ENCODE data around the gene CDH4. TPM values are rescaled to one million over a fixed set of nuclear protein-coding genes. Genes with fewer than 3 reads are reported as not detected.

Gene CDH4
- total RNA-seq, 2 donors from 2014 or later: not detected

GRCh38 chr20:61643656-61644377 lies 391.8 kb downstream of the CDH4 start:
- no peaks in the 10 kb centered on the region for H3K36me3 ChIP-seq
- no peak overlapping the region for H3K27ac ChIP-seq
- peaks cover 4% of the 10 kb centered on the region for H3K9me3 ChIP-seq
- H3K4me3 ChIP-seq: no peak overlapping the region
- no peak for DNase-seq (ENCODE audit: low spot score)
- no peaks in the 10 kb centered on the region for H3K4me1 ChIP-seq (ENCODE audit: control insufficient read depth in 1 of 2, low read depth in 2 of 2)
- no peaks in the 10 kb centered on the region for H3K27me3 ChIP-seq (replicated peaks; ENCODE audit: insufficient read depth)
- no peak for ATAC-seq (ENCODE audit: insufficient number of reproducible peaks, low FRiP score, low read depth)
- TF ChIP-seq CTCF (IDR thresholded peaks at IDR 0.05): no peak

- ATAC-seq (ENCODE audit: insufficient number of reproducible peaks, low FRiP score, low read depth) (no peak), DNase-seq (ENCODE audit: low spot score) (no peak)
- Histone ChIP-seq H3K4me3 (no peak overlapping the region), H3K27me3 (replicated peaks; ENCODE audit: insufficient read depth) (no peaks in the 10 kb centered on the region), H3K27ac (no peak overlapping the region), H3K4me1 (ENCODE audit: control insufficient read depth in 1 of 2, low read depth in 2 of 2) (no peaks in the 10 kb centered on the region), H3K36me3 (no peaks in the 10 kb centered on the region), H3K9me3 (peaks cover 4% of the 10 kb centered on the region)
- no peak for TF ChIP-seq CTCF (IDR thresholded peaks at IDR 0.05)
These were observed 392.5 kb downstream of the CDH4 start for GRCh38 chr20:61644378-61645076.

- Histone ChIP-seq H3K4me3 (no peak overlapping the region), H3K9me3 (peaks cover 4% of the 10 kb centered on the region), H3K36me3 (no peaks in the 10 kb centered on the region), H3K27ac (no peak overlapping the region), H3K27me3 (replicated peaks; ENCODE audit: insufficient read depth) (no peaks in the 10 kb centered on the region), H3K4me1 (ENCODE audit: control insufficient read depth in 1 of 2, low read depth in 2 of 2) (no peaks in the 10 kb centered on the region)
- no peak for ATAC-seq (ENCODE audit: insufficient number of reproducible peaks, low FRiP score, low read depth)
- no peak for DNase-seq (ENCODE audit: low spot score)
- TF ChIP-seq CTCF (IDR thresholded peaks at IDR 0.05): no peak
These were observed 393.7 kb downstream of the CDH4 start for GRCh38 chr20:61645732-61646131.

GRCh38 chr20:61646453-61646852 lies 394.4 kb downstream of the CDH4 start:
- ATAC-seq (ENCODE audit: insufficient number of reproducible peaks, low FRiP score, low read depth): no peak
- no peaks in the 10 kb centered on the region for H3K4me1 ChIP-seq (ENCODE audit: control insufficient read depth in 1 of 2, low read depth in 2 of 2)
- H3K4me3 ChIP-seq: no peak overlapping the region
- TF ChIP-seq CTCF (IDR thresholded peaks at IDR 0.05): no peak
- no peak for DNase-seq (ENCODE audit: low spot score)
- peaks cover 4% of the 10 kb centered on the region for H3K9me3 ChIP-seq
- H3K27ac ChIP-seq: no peak overlapping the region
- no peaks in the 10 kb centered on the region for H3K36me3 ChIP-seq
- no peaks in the 10 kb centered on the region for H3K27me3 ChIP-seq (replicated peaks; ENCODE audit: insufficient read depth)

GRCh38 chr20:61646986-61647385 lies 394.9 kb downstream of the CDH4 start:
- H3K4me3 ChIP-seq: no peak overlapping the region
- H3K36me3 ChIP-seq: no peaks in the 10 kb centered on the region
- H3K27ac ChIP-seq: no peak overlapping the region
- H3K27me3 ChIP-seq (replicated peaks; ENCODE audit: insufficient read depth): no peaks in the 10 kb centered on the region
- no peak for TF ChIP-seq CTCF (IDR thresholded peaks at IDR 0.05)
- DNase-seq (ENCODE audit: low spot score): no peak
- no peak for ATAC-seq (ENCODE audit: insufficient number of reproducible peaks, low FRiP score, low read depth)
- H3K9me3 ChIP-seq: peaks cover 4% of the 10 kb centered on the region
- H3K4me1 ChIP-seq (ENCODE audit: control insufficient read depth in 1 of 2, low read depth in 2 of 2): no peaks in the 10 kb centered on the region
